Uterus (tissue), 4 donors: ENCODE measurements around the gene SLK. TPM values are rescaled to one million over a fixed set of nuclear protein-coding genes. Genes with fewer than 3 reads are reported as not detected.

Source experiments
- DNase-seq, 2 donors: peaks; one replicate each; pipeline ENCODE4 v3.0.0-alpha.2; 2019 to 2020
- H3K27ac ChIP-seq, 2 donors: fragments of 200-600 bp; sonication (generic); 1 replicate in 1 of 2; 2 replicates in 1 of 2; pipeline ENCODE4 v1.5.1; 2016 to 2018
- H3K27me3 ChIP-seq, 2 donors: fragments of 200-600 bp; sonication (generic); one replicate each; pipeline ENCODE4 v1.5.1; 2018 to 2019; ENCODE audit warnings: control low read depth in 1 of 2
- H3K36me3 ChIP-seq, 2 donors: fragments of 200-600 bp; sonication (generic); one replicate each; pipeline ENCODE4 v1.5.1; 2019; ENCODE audit warnings: control low read depth in 1 of 2
- H3K4me1 ChIP-seq, 2 donors: fragments of 200-600 bp; sonication (generic); one replicate each; pipeline ENCODE4 v1.5.1; 2018 to 2019; ENCODE audit warnings: control low read depth in 1 of 2
- H3K4me3 ChIP-seq, 2 donors: fragments of 200-600 bp; sonication (generic); 1 replicate in 1 of 2; 2 replicates in 1 of 2; pipeline ENCODE4 v1.5.1; 2018 to 2019; ENCODE audit warnings: mild to moderate bottlenecking in 1 of 2
- H3K9me3 ChIP-seq, 2 donors: fragments of 200-600 bp; sonication (generic); one replicate each; pipeline ENCODE4 v1.5.1; 2019; ENCODE audit warnings: control low read depth in 1 of 2
- CTCF ChIP-seq, 4 experiments: fragments of 200-600 bp in 2 of 4; fragments of 450-650 bp in 2 of 4; sonication (generic) in 2 of 4; IDR thresholded peaks; one replicate each; pipeline ENCODE4 v1.5.1; 2016 to 2019; ENCODE audit warnings: antibody characterized with exemption in 4 of 4, mild to moderate bottlenecking in 2 of 4, moderate library complexity in 1 of 4
- POLR2A ChIP-seq, 2 donors: fragments of 450-650 bp; IDR thresholded peaks; one replicate each; pipeline ENCODE4 v1.6.1; 2016; ENCODE audit warnings: antibody characterized with exemption in 2 of 2, mild to moderate bottlenecking in 1 of 2, moderate library complexity in 1 of 2
- intact Hi-C: fragments of 100-400 bp; cut with DNase I; formaldehyde crosslinking; loops from one replicate; pipeline ENCODE4 v1.15.1; 2023; ENCODE audit warnings: low total_unique reads
- total RNA-seq, 4 donors: library from RNA; depleted of rRNA in 3 of 4; stranded (reverse); fragments of >200 nt in 3 of 4; gene quantifications; one replicate each; pipeline versions ENCODE4 v1.1.0 to v1.2.4, GENCODE V29; 2014 to 2023
- donor health status: DM: yes; HTN: yes; CAD: no.

Gene SLK
- total RNA-seq, 4 donors from 2014 or later = 30.9 to 78.7 (median 52.1) TPM

- TF ChIP-seq CTCF (IDR thresholded peaks at IDR 0.05) (no peak), POLR2A (IDR thresholded peaks at IDR 0.05) (no peak)
- Histone ChIP-seq H3K36me3 (no peaks in the 10 kb centered on the region), H3K27me3 (no peaks in the 10 kb centered on the region), H3K9me3 (no peaks in the 10 kb centered on the region), H3K4me3 (no peak overlapping the region), H3K4me1 (no peaks in the 10 kb centered on the region), H3K27ac (no peak overlapping the region)
- intact Hi-C loops = no loop called here
- no peak for DNase-seq
These were observed 51.5 kb downstream of the SLK start for GRCh38 chr10:104018471-104018870.

- no peak overlapping the region for H3K4me3 ChIP-seq
- H3K4me1 ChIP-seq = no peaks in the 10 kb centered on the region
- TF ChIP-seq CTCF (IDR thresholded peaks at IDR 0.05) = no peak
- no peak for TF ChIP-seq POLR2A (IDR thresholded peaks at IDR 0.05)
- no peak overlapping the region for H3K27ac ChIP-seq
- intact Hi-C loops = no loop called here
- no peaks in the 10 kb centered on the region for H3K9me3 ChIP-seq
- no peaks in the 10 kb centered on the region for H3K27me3 ChIP-seq
- H3K36me3 ChIP-seq = no peaks in the 10 kb centered on the region
- no peak for DNase-seq
These were observed 53.1 kb downstream of the SLK start for GRCh38 chr10:104020020-104020419.

- Histone ChIP-seq H3K4me1 (no peaks in the 10 kb centered on the region), H3K27me3 (no peaks in the 10 kb centered on the region), H3K27ac (no peak overlapping the region), H3K9me3 (no peaks in the 10 kb centered on the region), H3K36me3 (no peaks in the 10 kb centered on the region), H3K4me3 (no peak overlapping the region)
- DNase-seq = no peak
- TF ChIP-seq CTCF (IDR thresholded peaks at IDR 0.05) (no peak), POLR2A (IDR thresholded peaks at IDR 0.05) (no peak)
- intact Hi-C loops = no loop called here
These were observed 54.3 kb downstream of the SLK start for GRCh38 chr10:104021246-104021645.

- Histone ChIP-seq H3K27me3 (no peaks in the 10 kb centered on the region), H3K9me3 (no peaks in the 10 kb centered on the region), H3K36me3 (no peaks in the 10 kb centered on the region), H3K27ac (no peak overlapping the region), H3K4me1 (no peaks in the 10 kb centered on the region), H3K4me3 (no peak overlapping the region)
- intact Hi-C loops = no loop called here
- TF ChIP-seq CTCF (IDR thresholded peaks at IDR 0.05) = no peak
- no peak for TF ChIP-seq POLR2A (IDR thresholded peaks at IDR 0.05)
- no peak for DNase-seq
These were observed 55.1 kb downstream of the SLK start for GRCh38 chr10:104022026-104022425.

- Histone ChIP-seq H3K9me3 (no peaks in the 10 kb centered on the region), H3K4me3 (no peak overlapping the region), H3K36me3 (no peaks in the 10 kb centered on the region), H3K4me1 (no peaks in the 10 kb centered on the region), H3K27me3 (no peaks in the 10 kb centered on the region), H3K27ac (no peak overlapping the region)
- no peak for TF ChIP-seq CTCF (IDR thresholded peaks at IDR 0.05)
- intact Hi-C loops = no loop called here
- no peak for DNase-seq
These were observed 58.6 kb downstream of the SLK start for GRCh38 chr10:104025524-104025923.
